ACHN (cell line): ENCODE results near the gene MRPS35.

Source experiments
- DNase-seq: peaks from one replicate; pipeline ENCODE4 v3.0.0-alpha.2; 2015
- in situ Hi-C: cut with HindIII; loops from 2 replicates; pipeline ENCODE4 v1.10.0; 2017; ENCODE audit warnings: low sequenced_read_pairs, low pct_ligation_motif_present, low pct_unique_long_range_greater_than_20kb

The MRPS35 gene

DNA sequence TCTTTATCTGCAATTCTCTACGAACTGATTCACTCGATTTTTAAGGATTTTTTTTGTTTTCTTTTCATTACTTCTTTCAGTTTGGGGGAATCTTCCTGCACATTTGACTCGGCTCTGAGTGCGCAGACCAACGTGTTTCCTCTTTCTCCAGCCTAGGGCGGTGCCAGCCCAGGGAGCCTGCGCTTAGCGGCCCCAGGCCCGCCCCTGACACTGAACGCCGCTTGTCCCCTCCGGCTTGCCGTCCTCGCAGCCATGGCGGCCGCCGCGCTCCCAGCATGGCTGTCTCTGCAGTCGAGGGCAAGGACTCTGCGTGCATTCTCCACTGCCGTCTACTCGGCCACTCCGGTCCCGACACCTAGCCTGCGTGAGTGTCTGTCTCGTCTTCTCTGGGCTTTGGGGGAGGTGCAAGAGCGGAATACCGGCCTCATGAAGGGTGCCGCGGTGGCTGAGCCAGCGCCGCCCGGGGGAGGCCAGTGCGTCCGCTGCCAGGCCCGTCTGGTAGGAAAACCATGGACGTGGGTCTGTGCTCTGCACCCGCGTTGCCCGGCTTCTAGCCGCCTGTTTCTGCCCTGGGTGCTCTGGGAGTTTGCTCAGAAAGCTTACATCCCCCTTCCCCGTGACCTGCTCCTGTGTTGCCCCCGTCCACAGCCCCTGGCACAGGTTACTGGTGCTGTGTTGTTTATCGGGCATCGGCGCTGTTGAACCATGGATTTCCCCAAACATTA is at the start of gene MRPS35:
TSS of gene MRPS35 (plus strand) at position 241 of the 725 bp plus-strand sequence. CDS start at position 253, 12 bp downstream.
- in situ Hi-C loops = no loop called here
- peak; percentile 96 for DNase-seq

DNA sequence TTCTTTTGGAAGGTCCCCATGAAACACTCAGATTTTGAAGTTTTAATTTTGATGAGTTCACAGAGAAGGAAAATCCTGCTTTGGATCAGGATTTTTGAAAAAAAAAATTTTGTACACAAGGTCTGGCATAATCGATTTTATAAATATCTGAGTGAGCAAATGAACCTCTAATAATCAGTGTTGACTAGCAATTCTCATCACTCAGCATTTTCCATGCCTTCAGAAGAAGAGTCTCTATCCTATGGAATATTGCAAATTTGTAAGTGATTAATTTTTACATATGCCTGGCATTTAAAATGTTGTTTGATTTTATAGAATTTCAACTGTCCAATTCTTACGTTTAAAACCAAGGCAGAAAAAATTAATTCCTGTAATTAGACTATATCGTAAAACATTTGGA is 44.9 kb upstream of the MRPS35 start:
- in situ Hi-C loops = no loop called here
- DNase-seq = no peak

DNA sequence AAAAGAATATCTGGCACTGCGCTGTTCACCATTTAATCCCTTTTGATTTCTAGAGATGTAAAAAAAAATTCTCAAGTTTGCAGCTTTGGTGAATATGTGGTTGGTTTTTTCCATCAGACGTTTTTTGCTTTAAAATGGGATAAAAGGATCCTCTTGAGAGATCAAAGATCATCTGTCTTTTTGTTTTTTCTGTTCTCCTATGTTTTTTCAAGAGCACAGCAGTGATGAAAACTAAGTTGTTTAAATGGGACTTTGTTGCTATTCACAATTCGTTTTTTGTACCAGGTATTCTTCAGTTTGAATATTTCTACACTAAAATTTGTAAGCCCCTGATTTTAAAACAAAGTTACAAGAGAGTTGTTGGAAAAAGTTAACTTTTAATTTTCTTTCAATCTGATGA is 44.1 kb upstream of the MRPS35 start:
- in situ Hi-C loops = no loop called here
- no peak for DNase-seq

DNA sequence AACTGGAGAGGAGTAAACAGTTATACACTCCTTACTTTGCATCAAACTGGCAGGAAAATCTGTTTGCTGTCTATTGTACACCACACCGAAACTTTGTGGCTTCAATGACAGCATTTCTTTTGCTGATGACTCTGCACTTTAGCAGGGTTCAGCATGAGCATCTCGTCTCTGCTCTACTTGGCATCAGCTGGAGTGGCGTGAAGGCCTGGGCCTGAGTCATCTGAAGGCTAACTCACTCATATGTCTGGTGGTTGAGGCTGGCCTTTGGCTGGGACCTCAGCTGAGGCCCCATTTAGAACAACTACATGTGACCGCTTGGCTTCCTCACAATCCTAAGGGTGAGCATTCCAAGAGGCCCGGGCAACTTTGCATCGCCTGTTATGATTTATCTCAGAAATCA is 43.1 kb upstream of the MRPS35 start:
- DNase-seq = no peak
- in situ Hi-C loops = no loop called here

DNA sequence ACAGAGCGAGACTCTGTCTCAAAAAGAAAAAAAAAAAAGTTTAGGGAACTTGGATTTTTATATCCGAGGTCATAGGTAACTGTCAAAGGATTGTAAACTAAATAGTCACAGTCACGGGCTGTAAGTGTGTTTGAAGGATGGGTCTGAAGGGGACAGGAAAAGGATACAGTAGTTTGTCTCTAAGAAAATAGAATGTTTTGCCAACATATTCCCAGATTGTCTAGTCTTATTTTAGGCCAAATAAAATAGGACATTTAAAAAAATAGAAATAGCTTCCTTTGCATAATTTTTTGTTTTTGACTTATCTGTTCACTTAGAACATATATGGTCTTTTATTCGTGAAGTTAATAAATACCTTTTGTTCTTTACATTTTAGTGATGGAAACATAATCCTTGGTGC is 38.6 kb upstream of the MRPS35 start:
- in situ Hi-C loops = no loop called here
- no peak for DNase-seq

DNA sequence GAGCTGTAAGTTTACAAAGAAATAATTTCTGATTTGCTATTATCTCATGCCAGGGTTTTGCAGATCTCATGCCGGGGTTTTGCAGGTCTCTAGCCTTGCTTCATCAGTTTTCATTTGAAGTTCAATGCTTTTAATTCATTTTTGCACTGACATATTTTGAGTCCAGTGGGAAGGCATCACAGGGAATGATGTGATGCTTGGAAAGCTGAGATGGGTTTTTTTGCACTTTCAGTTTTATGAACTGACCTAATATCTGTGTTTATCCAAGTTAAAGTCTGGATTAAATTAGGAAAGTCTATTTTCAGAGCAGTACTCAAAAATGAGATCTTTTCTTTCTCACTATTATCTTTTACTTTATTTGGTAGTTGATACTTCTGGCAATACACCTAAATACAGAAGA is 38.0 kb upstream of the MRPS35 start:
- DNase-seq = no peak
- in situ Hi-C loops = no loop called here

DNA sequence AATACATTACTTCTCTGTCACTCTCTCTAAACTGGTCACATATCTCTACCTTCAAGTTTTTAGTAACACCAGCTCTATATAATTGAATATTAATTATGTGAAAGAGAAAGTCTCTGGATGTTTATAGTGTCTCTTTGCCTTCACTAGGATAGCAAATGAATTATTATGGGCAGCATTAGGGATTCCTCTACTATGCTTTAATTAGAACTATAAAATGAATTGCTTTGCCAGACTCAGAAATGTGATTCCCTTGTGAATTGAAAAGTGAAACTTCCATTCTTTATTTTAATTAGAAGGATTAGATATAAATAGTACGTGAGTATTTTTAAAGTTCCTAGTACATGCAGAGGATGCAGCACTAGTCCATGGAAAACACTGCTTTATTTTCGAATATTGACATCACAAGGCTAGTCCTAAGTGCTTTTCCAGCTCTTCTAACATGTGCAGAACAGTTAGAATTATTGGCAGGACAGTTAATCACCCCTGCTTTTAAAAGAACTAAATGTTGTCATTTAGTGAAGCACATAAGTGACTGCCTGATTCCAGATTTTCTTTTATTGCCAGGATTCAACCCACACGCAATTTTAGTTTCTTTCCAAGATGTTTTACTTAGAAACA is 37.4 kb upstream of the MRPS35 start:
- in situ Hi-C loops = no loop called here

DNA sequence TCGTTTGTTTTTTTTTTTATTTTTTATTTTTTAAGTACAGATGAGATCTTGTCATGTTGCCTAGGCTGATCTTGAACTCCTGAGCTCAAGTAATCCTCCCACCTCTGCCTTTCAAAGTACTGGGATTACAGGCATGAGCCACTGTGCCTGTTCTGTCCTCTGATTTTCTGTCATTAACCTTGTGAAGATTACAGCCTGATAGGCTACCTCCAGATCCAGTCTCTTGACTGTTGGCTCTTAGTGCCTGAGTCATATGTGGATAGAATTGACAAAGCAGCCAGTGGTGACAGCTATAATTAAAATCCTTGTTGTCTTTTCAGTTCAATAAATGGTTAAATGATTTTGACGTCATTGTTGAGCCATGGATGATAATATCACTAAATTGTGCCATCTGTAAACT is 35.6 kb upstream of the MRPS35 start:
- no peak for DNase-seq
- in situ Hi-C loops = no loop called here

More for the DNA sequence above, 37.4 kb upstream of the MRPS35 start:
- no peak for DNase-seq

DNA sequence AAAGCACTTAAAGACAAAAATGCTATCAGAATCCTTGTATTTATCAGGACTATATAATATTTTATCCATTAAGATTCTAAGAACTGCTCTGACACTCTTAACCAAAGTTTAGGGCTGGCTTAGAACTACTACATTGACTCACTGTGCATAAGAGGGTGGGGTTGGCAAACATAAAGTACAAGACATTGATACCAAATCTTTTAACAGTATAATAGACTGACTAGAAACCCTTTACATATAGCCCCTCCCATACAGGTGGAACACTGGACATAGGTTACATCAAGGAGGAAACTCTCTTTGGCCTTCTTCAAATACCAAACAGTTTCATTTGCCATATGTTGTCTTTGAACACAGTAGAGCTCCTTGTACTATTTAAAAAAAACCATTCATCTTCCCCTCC is 30.0 kb upstream of the MRPS35 start:
- in situ Hi-C loops = no loop called here
- no peak for DNase-seq

DNA sequence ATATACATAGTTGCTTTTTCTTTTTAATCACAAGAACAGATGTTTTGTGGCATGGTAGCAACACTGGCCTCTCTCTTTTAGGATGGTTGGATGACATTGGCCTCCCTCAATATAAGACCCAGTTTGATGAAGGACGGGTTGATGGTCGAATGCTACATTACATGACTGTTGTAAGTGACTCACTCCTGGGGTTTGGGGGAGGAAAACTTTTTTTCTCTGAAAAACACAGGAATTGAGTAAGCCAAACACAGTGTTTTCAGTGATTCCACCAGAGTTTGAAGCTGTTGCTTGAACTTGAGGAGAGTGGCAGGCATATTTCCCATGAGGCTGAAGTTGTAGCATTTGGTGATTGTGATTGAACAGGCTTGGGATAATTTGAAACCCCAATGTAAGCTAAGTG is 28.1 kb upstream of the MRPS35 start:
- in situ Hi-C loops = no loop called here
- no peak for DNase-seq

DNA sequence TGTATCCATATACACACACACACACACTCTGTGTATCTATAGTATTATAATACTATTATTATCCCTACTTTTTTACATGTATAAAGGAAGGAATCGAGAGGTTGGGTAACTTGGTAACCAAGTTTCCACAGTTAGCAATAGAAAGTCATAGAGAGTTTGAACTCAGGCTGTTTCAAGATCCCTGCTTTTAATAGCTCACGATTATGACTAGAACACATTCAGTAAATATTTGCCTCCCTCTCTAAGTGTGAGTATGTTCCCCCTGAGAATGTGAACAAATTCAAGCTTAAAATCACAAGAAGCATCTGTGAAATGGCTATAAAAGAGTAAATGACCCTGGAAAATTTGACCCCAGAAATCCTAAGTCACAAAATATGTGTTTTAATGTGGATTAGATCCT is 25.4 kb upstream of the MRPS35 start:
- no peak for DNase-seq
- in situ Hi-C loops = no loop called here

DNA sequence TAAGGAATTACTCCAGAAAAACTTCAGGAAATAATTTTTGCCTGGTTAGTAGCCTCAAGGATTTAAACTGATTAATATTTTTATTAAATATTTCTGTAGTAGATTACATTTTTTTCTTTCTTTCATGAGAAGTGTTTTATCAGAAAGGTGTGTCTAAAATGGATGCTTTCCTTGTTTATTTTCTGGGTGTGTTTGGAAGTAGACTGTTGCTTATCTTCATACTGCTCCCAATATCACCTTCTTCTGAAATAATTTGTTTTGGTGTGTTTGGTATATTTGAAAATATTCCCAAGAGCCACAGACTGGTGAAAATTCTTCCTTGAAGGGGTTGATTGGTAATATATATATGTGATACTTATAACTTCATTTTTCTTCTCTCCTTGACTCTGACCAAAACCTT is 24.5 kb upstream of the MRPS35 start:
- in situ Hi-C loops = no loop called here
- DNase-seq = no peak

DNA sequence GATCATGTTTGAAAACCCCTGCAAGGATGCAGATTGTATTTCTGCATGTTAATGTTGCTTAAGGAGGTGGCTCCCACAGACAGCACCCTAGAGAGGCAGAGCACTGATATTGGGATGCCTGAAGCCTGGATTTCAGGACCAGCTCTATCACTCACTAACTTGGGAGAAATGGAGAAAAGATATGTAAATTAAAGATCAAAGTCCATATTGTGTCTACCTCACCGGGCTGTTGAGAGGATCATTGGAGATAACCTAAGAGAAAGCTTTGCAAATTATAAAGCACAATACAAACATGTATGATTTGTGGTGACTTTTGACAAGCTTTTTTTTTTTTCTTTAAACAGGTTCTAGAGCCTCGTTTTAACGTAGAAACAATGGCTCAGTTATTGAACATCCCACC is 22.0 kb upstream of the MRPS35 start:
- in situ Hi-C loops = no loop called here
- DNase-seq = no peak

DNA sequence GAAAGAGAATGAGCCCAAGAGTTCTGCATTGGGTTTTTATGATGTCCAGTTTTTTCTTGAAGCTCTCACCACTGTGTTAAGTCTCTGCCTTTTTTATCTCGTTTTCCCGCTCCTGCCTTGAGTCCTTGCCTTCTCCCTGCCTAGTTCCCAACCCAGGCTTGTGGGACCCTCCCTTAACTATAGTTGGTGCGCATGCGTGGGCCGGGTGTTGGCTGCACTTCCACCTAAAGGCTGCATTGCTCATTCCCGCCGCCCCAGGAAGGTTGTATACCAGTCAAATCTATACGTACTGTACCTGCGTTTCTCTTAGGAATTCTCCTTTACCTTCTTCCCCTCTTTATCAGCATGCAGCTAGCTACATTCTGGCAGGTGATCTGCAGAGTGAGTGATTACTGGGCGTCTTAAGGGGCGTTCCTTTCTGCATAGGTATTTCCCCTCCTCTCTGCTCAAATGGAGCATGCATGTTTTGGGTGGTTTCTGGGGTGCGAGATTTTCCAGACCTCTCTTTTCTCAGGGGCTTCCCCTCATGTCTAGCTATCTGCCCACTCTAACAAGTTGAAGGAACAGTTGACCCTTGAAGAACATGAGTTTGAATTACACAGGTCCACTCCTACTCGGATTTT is 21.0 kb upstream of the MRPS35 start:
- in situ Hi-C loops = no loop called here

DNA sequence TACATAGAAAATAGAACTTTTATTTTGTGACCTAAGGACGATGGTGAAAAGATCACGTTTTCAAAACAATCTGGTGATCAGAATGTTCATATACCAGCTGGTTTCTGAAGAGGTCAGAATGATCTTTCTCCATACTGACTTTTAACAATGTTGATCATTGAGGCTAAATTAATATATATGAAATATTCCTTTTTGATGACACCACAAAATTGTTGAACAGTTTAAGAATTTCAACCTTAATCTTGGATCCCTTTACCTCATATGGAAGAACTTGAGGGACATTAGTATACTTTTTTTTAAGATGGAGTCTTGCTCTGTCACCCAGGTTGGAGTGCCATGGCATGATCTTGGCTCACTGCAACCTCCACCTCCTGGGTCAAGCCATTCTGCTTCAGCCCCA is 17.2 kb upstream of the MRPS35 start:
- in situ Hi-C loops = no loop called here
- no peak for DNase-seq

More for the DNA sequence above, 21.0 kb upstream of the MRPS35 start:
- no peak for DNase-seq

DNA sequence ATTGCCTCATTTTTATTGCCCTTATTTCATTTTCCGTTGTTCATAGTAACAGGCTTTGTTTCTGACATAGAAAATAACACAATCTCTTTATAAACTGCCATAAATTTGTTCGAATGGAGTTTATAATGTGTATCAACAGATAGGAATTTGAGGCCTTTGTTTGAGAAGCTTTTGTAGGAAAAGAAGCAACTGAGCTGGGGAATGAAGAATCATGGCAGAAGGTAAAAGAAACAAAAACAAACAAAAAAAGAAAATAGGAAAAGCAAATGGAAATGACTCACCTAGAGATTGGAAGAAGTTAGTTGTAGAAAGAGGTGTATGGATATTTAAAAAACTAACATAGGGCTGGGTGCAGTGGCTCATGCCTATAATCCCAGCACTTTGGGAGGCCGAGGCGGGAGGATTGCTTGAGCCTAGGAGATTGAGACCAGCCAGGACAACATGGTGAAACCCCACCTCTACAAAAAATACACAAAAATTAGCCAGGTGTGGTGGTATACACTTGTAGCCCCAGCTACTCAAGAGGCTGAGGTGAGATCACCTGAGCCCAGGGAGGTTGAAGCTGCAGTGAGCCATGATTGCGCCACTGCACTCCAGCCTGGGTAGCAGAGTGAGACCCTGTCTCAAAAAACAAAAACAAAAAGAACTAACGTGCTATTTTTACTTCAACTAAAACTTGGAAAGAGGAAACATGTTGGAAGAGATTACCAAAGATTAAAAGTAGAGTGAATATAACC is 14.9 kb upstream of the MRPS35 start:
- no peak for DNase-seq
- in situ Hi-C loops = no loop called here

DNA sequence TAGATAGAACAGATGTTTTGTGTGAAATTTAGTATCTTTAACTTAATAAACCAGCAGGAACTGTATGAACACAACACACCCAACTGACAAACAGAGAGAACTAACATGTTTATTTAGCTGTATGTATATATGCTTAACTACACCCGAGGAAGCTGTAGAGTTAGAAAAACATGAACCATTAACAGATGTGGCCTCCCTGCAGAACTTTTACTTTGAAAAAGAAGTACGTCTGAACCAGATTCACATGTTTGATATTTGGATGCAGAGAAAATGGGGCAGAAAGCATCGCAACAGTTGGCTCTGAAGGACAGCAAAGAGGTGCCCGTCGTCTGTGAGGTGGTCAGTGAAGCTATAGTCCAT is 14.4 kb upstream of the MRPS35 start, which contains the start of gene REP15:
TSS of gene REP15 (plus strand) at position 155 of the 360 bp plus-strand sequence. CDS start at position 271, 116 bp downstream.
- in situ Hi-C loops = no loop called here
- no peak for DNase-seq

DNA sequence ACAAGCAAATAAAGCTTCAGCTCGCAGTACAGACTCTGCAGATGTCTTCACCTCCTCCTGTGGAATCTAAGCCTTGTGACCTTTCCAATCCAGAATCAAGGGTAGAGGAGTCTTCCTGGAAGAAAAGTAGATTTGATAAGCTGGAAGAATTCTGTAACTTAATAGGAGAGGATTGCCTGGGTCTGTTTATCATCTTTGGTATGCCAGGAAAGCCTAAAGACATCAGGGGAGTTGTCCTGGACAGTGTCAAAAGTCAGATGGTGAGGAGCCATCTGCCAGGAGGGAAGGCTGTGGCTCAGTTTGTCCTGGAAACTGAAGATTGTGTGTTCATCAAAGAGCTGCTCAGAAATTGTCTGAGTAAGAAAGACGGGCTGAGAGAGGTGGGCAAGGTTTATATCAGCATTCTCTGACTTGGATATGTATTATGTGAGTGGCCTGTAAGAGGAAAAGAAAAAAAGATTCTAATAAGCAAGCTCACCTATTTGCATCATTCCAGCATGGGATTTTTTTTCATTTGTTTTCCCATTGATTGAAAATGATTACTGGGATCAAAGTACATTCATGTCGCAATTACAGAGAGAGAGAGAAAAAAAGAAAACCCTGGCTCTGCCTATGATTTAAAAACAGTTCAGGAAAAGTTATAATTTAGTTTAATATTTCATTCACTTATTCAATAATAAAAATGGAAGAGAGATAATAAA is 13.6 kb upstream of the MRPS35 start:
- DNase-seq = no peak
- in situ Hi-C loops = no loop called here
